ENCODE results near the gene METTL23.
A peak's percentile ranks its signal among the peaks of the same experiment; 100 is the strongest.
"Not testable (repeated sequence)": the region's sequence is repeated elsewhere in the genome, so short reads cannot be mapped to it uniquely, and the experiment has no call there.

Gene METTL23

GRCh38 chr17:76695059-76695831 lies 31.4 kb upstream of the METTL23 start:
- no peak for ATAC-seq
- DNase-seq, result no peak

GRCh38 chr17:76696763-76697701 lies 29.6 kb upstream of the METTL23 start:
- DNase-seq (no peak), ATAC-seq (no peak)

- ATAC-seq (no peak), DNase-seq (no peak)
Observed at GRCh38 chr17:76697702-76698465, 28.8 kb upstream of the METTL23 start.

- not testable (repeated sequence) for ATAC-seq, DNase-seq
Observed at GRCh38 chr17:76698466-76698977, 28.1 kb upstream of the METTL23 start.

- ATAC-seq, result no peak
Observed at GRCh38 chr17:76700270-76700616, 26.4 kb upstream of the METTL23 start.

GRCh38 chr17:76700617-76701470 lies 25.8 kb upstream of the METTL23 start:
- no peak for DNase-seq
- peak; percentile 36 for ATAC-seq

More at GRCh38 chr17:76700270-76700616, 26.4 kb upstream of the METTL23 start:
- DNase-seq, result no peak

- no peak for DNase-seq
- ATAC-seq, result no peak
Observed at GRCh38 chr17:76701471-76701967, 25.1 kb upstream of the METTL23 start.

GRCh38 chr17:76702076-76702475 lies 24.6 kb upstream of the METTL23 start:
- no peak for DNase-seq
- ATAC-seq, result no peak

- DNase-seq (no peak), ATAC-seq (no peak)
Observed at GRCh38 chr17:76702941-76703637, 23.6 kb upstream of the METTL23 start.

- no peak for ATAC-seq
- no peak for DNase-seq
Observed at GRCh38 chr17:76704805-76705204, 21.8 kb upstream of the METTL23 start.

GRCh38 chr17:76706817-76707216 lies 19.8 kb upstream of the METTL23 start:
- ATAC-seq (no peak), DNase-seq (no peak)

- ATAC-seq, result no peak
- DNase-seq, result no peak
Observed at GRCh38 chr17:76707985-76708807, 18.4 kb upstream of the METTL23 start.

GRCh38 chr17:76709077-76709950 lies 17.3 kb upstream of the METTL23 start:
- no peak for DNase-seq
- no peak for ATAC-seq

GRCh38 chr17:76709951-76710862 lies 16.4 kb upstream of the METTL23 start:
- ATAC-seq (peak; percentile 19), DNase-seq (peak; percentile 31)

GRCh38 chr17:76710863-76711611 lies 15.6 kb upstream of the METTL23 start, which contains the start of gene MXRA7:
TSS of gene MXRA7 (minus strand) at chr17:76710965. CDS start at chr17:76710946, 19 bp downstream.
- peak; percentile 77 for DNase-seq
- ATAC-seq, result peak; percentile 73

- ATAC-seq, DNase-seq: not testable (repeated sequence)
Observed at GRCh38 chr17:76712321-76712720, 14.3 kb upstream of the METTL23 start.
